Duodenal mucosa (tissue), 2 donors: ENCODE data around the gene ACIN1.

Source experiments
- H3K27ac ChIP-seq: one replicate; pipeline ENCODE4 v1.7.0; 2013; ENCODE audit warnings: low read depth, low read length
- H3K27me3 ChIP-seq, 2 donors: one replicate each; pipeline ENCODE4 v1.7.0; 2013; ENCODE audit warnings: low read length in 2 of 2, control low read depth in 1 of 2; ENCODE audit not compliant: insufficient read depth in 2 of 2, control insufficient read depth in 1 of 2
- H3K36me3 ChIP-seq, 2 donors: one replicate each; pipeline ENCODE4 v1.7.0; 2013; ENCODE audit warnings: low read length in 2 of 2, control low read depth in 1 of 2; ENCODE audit not compliant: insufficient read depth in 2 of 2, control insufficient read depth in 1 of 2
- H3K4me1 ChIP-seq, 2 donors: one replicate each; pipeline ENCODE4 v1.7.0; 2013; ENCODE audit warnings: low read length in 2 of 2, control low read depth in 1 of 2; ENCODE audit not compliant: insufficient read depth in 2 of 2, control insufficient read depth in 1 of 2
- H3K4me3 ChIP-seq, 2 donors: one replicate each; pipeline ENCODE4 v1.7.0; 2013; ENCODE audit warnings: low read length in 2 of 2, low read depth in 1 of 2
- H3K9ac ChIP-seq, 2 donors: one replicate each; pipeline ENCODE4 v1.7.0; 2013; ENCODE audit warnings: low read length in 2 of 2, low read depth in 1 of 2
- H3K9me3 ChIP-seq, 2 donors: one replicate each; pipeline ENCODE4 v1.7.0; 2013; ENCODE audit warnings: low read length in 2 of 2, control low read depth in 1 of 2; ENCODE audit not compliant: control insufficient read depth in 1 of 2

Gene ACIN1

GRCh38 chr14:23094666-23095195 lies at the start of gene ACIN1:
ACIN1 (minus strand) TSS chr14:23095136; CDS start chr14:23095112, 24 bp downstream.
- no peaks in the 10 kb centered on the region for H3K9me3 ChIP-seq
- peaks cover 26 to 27% of the 10 kb centered on the region in 2 donors for H3K4me1 ChIP-seq
- peaks cover 18 to 47% of the 10 kb centered on the region in 2 donors for H3K36me3 ChIP-seq

GRCh38 chr14:23143911-23144310 lies 49.0 kb upstream of the ACIN1 start:
- Histone ChIP-seq H3K9ac (no peak overlapping the region), H3K27me3 (no peaks in the 10 kb centered on the region), H3K27ac (no peak overlapping the region), H3K9me3 (no peaks in the 10 kb centered on the region), H3K4me1 (peaks cover 0 to 5% of the 10 kb centered on the region in 2 donors), H3K4me3 (no peak overlapping the region), H3K36me3 (peaks cover 6 to 30% of the 10 kb centered on the region in 2 donors)

More at GRCh38 chr14:23094666-23095195, at the start of gene ACIN1:
- peak within 1 kb of the TSS; percentile 97 for H3K27ac ChIP-seq
- peak within 1 kb of the TSS; percentile 97 to 99 for H3K4me3 ChIP-seq
- H3K27me3 ChIP-seq, result no peaks in the 10 kb centered on the region
- peak within 1 kb of the TSS; percentile 96 to 99 for H3K9ac ChIP-seq

GRCh38 chr14:23142826-23143225 lies 47.9 kb upstream of the ACIN1 start:
- peaks cover 6 to 31% of the 10 kb centered on the region in 2 donors for H3K36me3 ChIP-seq
- H3K4me3 ChIP-seq, result no peak overlapping the region
- H3K27me3 ChIP-seq, result no peaks in the 10 kb centered on the region
- H3K27ac ChIP-seq, result no peak overlapping the region
- no peak overlapping the region for H3K9ac ChIP-seq
- peaks cover 0 to 10% of the 10 kb centered on the region in 2 donors for H3K4me1 ChIP-seq
- H3K9me3 ChIP-seq, result no peaks in the 10 kb centered on the region

- peaks cover 6 to 29% of the 10 kb centered on the region in 2 donors for H3K36me3 ChIP-seq
- H3K4me3 ChIP-seq, result no peak overlapping the region
- no peak overlapping the region for H3K27ac ChIP-seq
- H3K9me3 ChIP-seq, result no peaks in the 10 kb centered on the region
- no peaks in the 10 kb centered on the region for H3K27me3 ChIP-seq
- peaks cover 0 to 12% of the 10 kb centered on the region in 2 donors for H3K4me1 ChIP-seq
- no peak overlapping the region for H3K9ac ChIP-seq
Measured at GRCh38 chr14:23141706-23142444, 46.9 kb upstream of the ACIN1 start.

- no peak overlapping the region for H3K4me3 ChIP-seq
- no peak overlapping the region for H3K27ac ChIP-seq
- H3K36me3 ChIP-seq, result peaks cover 11 to 39% of the 10 kb centered on the region in 2 donors
- no peaks in the 10 kb centered on the region for H3K9me3 ChIP-seq
- H3K4me1 ChIP-seq, result peaks cover 0 to 12% of the 10 kb centered on the region in 2 donors
- H3K9ac ChIP-seq, result no peak overlapping the region
- no peaks in the 10 kb centered on the region for H3K27me3 ChIP-seq
Measured at GRCh38 chr14:23140371-23140770, 45.4 kb upstream of the ACIN1 start.

- Histone ChIP-seq H3K9ac (no peak overlapping the region), H3K36me3 (peaks cover 11 to 39% of the 10 kb centered on the region in 2 donors), H3K9me3 (no peaks in the 10 kb centered on the region), H3K27me3 (no peaks in the 10 kb centered on the region), H3K4me1 (peaks cover 0 to 12% of the 10 kb centered on the region in 2 donors), H3K27ac (no peak overlapping the region), H3K4me3 (no peak overlapping the region)
Measured at GRCh38 chr14:23139874-23140273, 44.9 kb upstream of the ACIN1 start.

GRCh38 chr14:23137813-23138535 lies 43.0 kb upstream of the ACIN1 start:
- H3K4me1 ChIP-seq, result peaks cover 0 to 12% of the 10 kb centered on the region in 2 donors
- no peak overlapping the region for H3K9ac ChIP-seq
- H3K36me3 ChIP-seq, result peaks cover 11 to 38% of the 10 kb centered on the region in 2 donors
- no peaks in the 10 kb centered on the region for H3K9me3 ChIP-seq
- H3K27ac ChIP-seq, result no peak overlapping the region
- H3K27me3 ChIP-seq, result no peaks in the 10 kb centered on the region
- H3K4me3 ChIP-seq, result no peak overlapping the region

- no peak overlapping the region for H3K4me3 ChIP-seq
- peaks cover 0 to 12% of the 10 kb centered on the region in 2 donors for H3K4me1 ChIP-seq
- no peaks in the 10 kb centered on the region for H3K9me3 ChIP-seq
- no peak overlapping the region for H3K9ac ChIP-seq
- no peaks in the 10 kb centered on the region for H3K27me3 ChIP-seq
- peaks cover 11 to 34% of the 10 kb centered on the region in 2 donors for H3K36me3 ChIP-seq
- H3K27ac ChIP-seq, result no peak overlapping the region
Measured at GRCh38 chr14:23137192-23137812, 42.4 kb upstream of the ACIN1 start.

GRCh38 chr14:23136566-23137133 lies 41.7 kb upstream of the ACIN1 start:
- Histone ChIP-seq H3K36me3 (peaks cover 11 to 34% of the 10 kb centered on the region in 2 donors), H3K4me1 (peaks cover 0 to 12% of the 10 kb centered on the region in 2 donors), H3K9ac (no peak overlapping the region), H3K27me3 (no peaks in the 10 kb centered on the region), H3K9me3 (no peaks in the 10 kb centered on the region), H3K4me3 (no peak overlapping the region), H3K27ac (no peak overlapping the region)
